Memory B cell (primary cell): ENCODE measurements around the gene SUGCT.

ENCODE experiments used
- ATAC-seq: fragments of 150-1000 bp; cut with Tn5 transposase; 2 replicates; pipeline ENCODE4 v1.10.0; 2021; ENCODE audit warnings: low read depth, mild to moderate bottlenecking, moderate library complexity
- DNase-seq, 2 donors: peaks; one replicate each; pipeline ENCODE4 v3.0.0; 2022; ENCODE audit warnings: low spot score in 2 of 2
- H3K27ac Mint-ChIP-seq: one replicate; pipeline ENCODE4 v1.8.0; 2022; ENCODE audit warnings: mild to moderate bottlenecking, moderate library complexity, mixed read lengths
- H3K27me3 Mint-ChIP-seq: one replicate; pipeline ENCODE4 v1.8.0; 2022; ENCODE audit warnings: mixed read lengths
- H3K36me3 Mint-ChIP-seq: one replicate; pipeline ENCODE4 v1.8.0; 2022; ENCODE audit warnings: mild to moderate bottlenecking, mixed read lengths
- H3K4me1 Mint-ChIP-seq: one replicate; pipeline ENCODE4 v1.8.0; 2022; ENCODE audit warnings: mixed read lengths
- H3K4me3 Mint-ChIP-seq: one replicate; pipeline ENCODE4 v1.8.0; 2022; ENCODE audit warnings: mild to moderate bottlenecking, moderate library complexity, mixed read lengths
- H3K9me3 Mint-ChIP-seq: one replicate; pipeline ENCODE4 v1.8.0; 2022; ENCODE audit warnings: mixed read lengths

SUGCT gene

DNA sequence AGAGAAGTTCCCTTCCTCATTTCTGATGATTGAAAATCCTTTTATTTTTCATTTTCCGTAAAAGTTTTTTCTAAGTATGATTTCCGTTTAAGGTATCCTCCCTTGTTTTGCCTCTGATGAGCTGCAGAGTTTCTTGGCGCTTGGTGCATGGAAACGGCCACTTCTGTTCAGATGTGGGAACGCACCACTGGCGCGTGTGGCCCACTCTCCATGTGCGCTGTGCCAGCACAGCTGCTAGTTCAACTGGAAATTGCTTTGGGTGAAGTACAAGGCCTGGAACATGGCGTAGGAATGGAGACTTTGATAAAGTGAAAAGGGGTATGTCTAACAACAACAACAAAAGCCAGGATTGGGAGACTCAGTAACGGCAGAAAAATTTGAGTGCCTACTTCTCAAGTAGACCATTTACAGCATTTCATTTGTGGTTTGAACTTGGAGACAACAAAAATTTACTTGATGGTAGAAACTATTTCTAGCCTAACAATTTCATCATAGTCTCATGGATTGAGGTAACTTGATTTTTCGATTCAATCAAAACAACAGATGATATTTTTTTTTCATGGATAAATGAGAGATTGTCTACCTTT lies 364.2 kb downstream of the SUGCT start:
- ATAC-seq (no peak), DNase-seq (no peak)
- Mint-ChIP-seq H3K27me3 (no peaks in the 10 kb centered on the region), H3K27ac (no peak overlapping the region), H3K36me3 (no peaks in the 10 kb centered on the region), H3K4me1 (no peaks in the 10 kb centered on the region), H3K9me3 (no peaks in the 10 kb centered on the region), H3K4me3 (no peak overlapping the region)

DNA sequence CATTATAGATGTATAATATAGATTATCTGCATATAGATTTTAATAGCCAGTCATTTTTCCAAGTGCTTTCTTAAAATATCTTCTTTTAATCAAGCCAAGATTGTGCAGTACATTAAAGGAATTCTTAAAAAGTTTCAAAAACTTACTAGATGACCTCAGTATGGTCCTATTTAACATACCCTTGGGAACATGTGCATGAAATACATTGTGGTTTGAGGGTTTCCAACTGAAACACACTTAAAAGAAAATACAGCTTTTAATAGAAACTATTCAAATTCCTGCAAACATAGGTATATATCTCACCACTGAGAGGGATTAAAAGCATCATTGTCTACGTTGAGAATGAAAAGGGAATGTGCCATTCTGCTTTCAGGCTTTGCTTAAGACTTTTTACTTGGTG lies 364.9 kb downstream of the SUGCT start:
- no peaks in the 10 kb centered on the region for H3K9me3 Mint-ChIP-seq
- no peaks in the 10 kb centered on the region for H3K4me1 Mint-ChIP-seq
- ATAC-seq = no peak
- H3K27ac Mint-ChIP-seq = no peak overlapping the region
- DNase-seq = no peak
- H3K27me3 Mint-ChIP-seq = no peaks in the 10 kb centered on the region
- no peaks in the 10 kb centered on the region for H3K36me3 Mint-ChIP-seq
- no peak overlapping the region for H3K4me3 Mint-ChIP-seq

DNA sequence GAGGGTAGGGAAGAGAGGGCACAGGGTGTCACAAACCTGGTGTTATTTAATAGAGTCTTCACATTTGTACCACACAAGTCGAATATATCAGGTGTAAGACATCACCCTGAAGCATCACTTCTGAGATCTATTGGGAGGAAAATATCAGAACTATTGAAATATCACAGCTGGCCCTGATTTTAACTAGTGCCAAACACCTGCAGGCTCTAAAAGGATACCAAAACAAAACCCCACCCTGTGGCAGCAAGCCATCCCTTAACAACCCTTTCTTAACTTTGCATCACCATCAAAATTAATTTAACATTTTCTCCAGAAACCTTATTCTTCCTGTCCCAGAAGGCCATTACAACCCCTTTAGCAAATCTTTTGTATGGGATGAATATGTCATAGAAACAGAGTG lies 365.4 kb downstream of the SUGCT start:
- Mint-ChIP-seq H3K9me3 (no peaks in the 10 kb centered on the region), H3K4me3 (no peak overlapping the region), H3K27ac (no peak overlapping the region), H3K36me3 (no peaks in the 10 kb centered on the region), H3K27me3 (no peaks in the 10 kb centered on the region), H3K4me1 (no peaks in the 10 kb centered on the region)
- no peak for ATAC-seq
- no peak for DNase-seq

DNA sequence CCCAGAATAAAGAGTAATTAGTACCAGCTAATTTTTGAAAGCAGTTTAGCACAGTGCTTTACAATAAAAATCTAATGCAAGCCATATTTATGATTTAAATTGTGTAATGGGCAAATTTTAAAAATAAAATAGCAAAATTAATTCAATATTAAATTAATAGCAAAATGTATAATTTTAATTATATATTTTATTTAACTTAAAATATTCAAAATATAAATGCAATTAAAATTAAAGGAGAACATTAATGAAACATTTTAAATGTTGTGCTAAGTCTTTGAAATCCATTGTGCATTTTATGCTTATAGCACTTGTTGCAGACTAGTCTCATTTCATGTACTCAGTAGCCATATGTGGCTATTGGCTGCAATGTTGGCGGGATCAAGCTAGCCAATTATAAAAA lies 367.6 kb downstream of the SUGCT start:
- Mint-ChIP-seq H3K4me3 (no peak overlapping the region), H3K9me3 (peaks cover 7% of the 10 kb centered on the region), H3K4me1 (no peaks in the 10 kb centered on the region), H3K36me3 (peaks cover 2% of the 10 kb centered on the region), H3K27ac (no peak overlapping the region), H3K27me3 (no peaks in the 10 kb centered on the region)
- no peak for ATAC-seq
- DNase-seq = no peak

DNA sequence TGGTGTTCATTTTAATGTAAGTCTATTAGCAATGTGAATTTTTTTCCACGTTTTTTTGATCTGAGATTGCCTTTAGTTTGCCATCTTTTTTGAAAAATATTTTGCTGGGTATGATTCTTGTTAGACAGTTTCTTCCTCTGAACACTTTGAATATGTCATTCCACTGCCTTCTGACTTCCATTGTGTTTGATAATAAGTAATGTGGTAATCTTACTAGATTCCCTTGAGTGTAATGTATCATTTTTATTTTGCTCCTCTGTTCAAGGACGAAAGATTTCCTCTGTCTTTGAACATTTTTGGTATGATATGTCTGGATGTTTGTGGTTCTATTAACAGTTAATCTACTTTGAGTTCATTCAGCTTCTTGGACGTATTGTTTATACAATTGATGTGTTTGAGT lies 371.4 kb downstream of the SUGCT start:
- Mint-ChIP-seq H3K4me1 (no peaks in the 10 kb centered on the region), H3K9me3 (peaks cover 7% of the 10 kb centered on the region), H3K4me3 (no peak overlapping the region), H3K27me3 (no peaks in the 10 kb centered on the region), H3K27ac (no peak overlapping the region), H3K36me3 (peaks cover 2% of the 10 kb centered on the region)
- DNase-seq (no peak), ATAC-seq (no peak)

- DNase-seq = no peak
- Mint-ChIP-seq H3K27ac (no peak overlapping the region), H3K36me3 (peaks cover 2% of the 10 kb centered on the region), H3K27me3 (no peaks in the 10 kb centered on the region), H3K4me1 (no peaks in the 10 kb centered on the region), H3K4me3 (no peak overlapping the region), H3K9me3 (peaks cover 7% of the 10 kb centered on the region)
- no peak for ATAC-seq
These were observed 372.4 kb downstream of the SUGCT start for GRCh38 chr7:40507166-40507565.

- Mint-ChIP-seq H3K9me3 (peaks cover 7% of the 10 kb centered on the region), H3K4me1 (no peaks in the 10 kb centered on the region), H3K27me3 (no peaks in the 10 kb centered on the region), H3K27ac (no peak overlapping the region), H3K36me3 (peaks cover 2% of the 10 kb centered on the region), H3K4me3 (no peak overlapping the region)
- DNase-seq = no peak
- ATAC-seq = no peak
These were observed 374.6 kb downstream of the SUGCT start for GRCh38 chr7:40509287-40509996.

DNA sequence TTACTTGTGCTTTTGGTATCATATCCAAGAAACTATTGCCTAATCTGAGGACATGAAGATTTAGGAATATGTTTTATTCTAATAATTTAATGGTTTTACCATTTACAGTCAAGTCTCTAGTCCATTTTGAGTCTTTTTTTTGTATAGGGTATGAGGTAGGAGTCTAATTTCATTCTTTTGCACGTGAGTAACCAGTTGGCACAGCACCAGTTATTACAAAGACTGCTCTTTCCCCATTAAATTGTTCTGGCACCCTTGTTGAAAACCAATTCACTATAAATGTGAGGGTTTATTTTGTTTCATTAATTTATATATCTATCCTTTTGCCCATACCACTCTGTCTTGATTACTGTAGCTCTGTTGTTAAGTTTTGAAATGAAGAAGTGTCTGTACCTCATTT lies 381.6 kb downstream of the SUGCT start:
- no peaks in the 10 kb centered on the region for H3K27me3 Mint-ChIP-seq
- H3K4me1 Mint-ChIP-seq = no peaks in the 10 kb centered on the region
- H3K9me3 Mint-ChIP-seq = peaks cover 2% of the 10 kb centered on the region
- no peak overlapping the region for H3K27ac Mint-ChIP-seq
- DNase-seq = no peak
- ATAC-seq = no peak
- no peak overlapping the region for H3K4me3 Mint-ChIP-seq
- H3K36me3 Mint-ChIP-seq = no peaks in the 10 kb centered on the region

DNA sequence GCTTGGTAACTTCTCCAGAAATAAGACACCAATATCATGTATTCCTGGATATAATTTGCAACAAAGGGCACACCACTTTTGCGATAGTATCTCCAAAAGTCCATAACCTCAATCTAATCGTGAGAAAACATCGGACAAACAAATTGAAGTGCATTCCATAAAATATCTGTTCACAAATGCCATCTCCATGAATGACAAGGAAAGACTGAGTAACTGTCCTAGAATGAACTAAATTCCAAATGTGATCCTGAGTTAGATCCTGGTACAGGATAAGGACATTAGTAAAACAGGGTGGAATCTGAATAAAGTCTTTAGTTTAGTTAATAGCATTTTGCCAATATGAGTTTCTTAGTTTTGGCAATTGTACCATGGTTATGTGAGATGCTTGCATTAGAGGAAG lies 384.2 kb downstream of the SUGCT start:
- H3K27ac Mint-ChIP-seq = no peak overlapping the region
- no peak overlapping the region for H3K4me3 Mint-ChIP-seq
- H3K9me3 Mint-ChIP-seq = peaks cover 2% of the 10 kb centered on the region
- H3K27me3 Mint-ChIP-seq = no peaks in the 10 kb centered on the region
- no peaks in the 10 kb centered on the region for H3K36me3 Mint-ChIP-seq
- no peak for DNase-seq
- H3K4me1 Mint-ChIP-seq = no peaks in the 10 kb centered on the region
- no peak for ATAC-seq

- no peaks in the 10 kb centered on the region for H3K27me3 Mint-ChIP-seq
- H3K4me1 Mint-ChIP-seq = no peaks in the 10 kb centered on the region
- H3K4me3 Mint-ChIP-seq = no peak overlapping the region
- no peaks in the 10 kb centered on the region for H3K9me3 Mint-ChIP-seq
- H3K36me3 Mint-ChIP-seq = no peaks in the 10 kb centered on the region
- H3K27ac Mint-ChIP-seq = no peak overlapping the region
- ATAC-seq (no peak), DNase-seq (no peak)
These were observed 386.4 kb downstream of the SUGCT start for GRCh38 chr7:40520986-40521738.

- Mint-ChIP-seq H3K4me1 (no peaks in the 10 kb centered on the region), H3K36me3 (no peaks in the 10 kb centered on the region), H3K4me3 (no peak overlapping the region), H3K27ac (no peak overlapping the region), H3K9me3 (no peaks in the 10 kb centered on the region), H3K27me3 (no peaks in the 10 kb centered on the region)
- ATAC-seq (no peak), DNase-seq (no peak)
These were observed 391.0 kb downstream of the SUGCT start for GRCh38 chr7:40525764-40526163.

DNA sequence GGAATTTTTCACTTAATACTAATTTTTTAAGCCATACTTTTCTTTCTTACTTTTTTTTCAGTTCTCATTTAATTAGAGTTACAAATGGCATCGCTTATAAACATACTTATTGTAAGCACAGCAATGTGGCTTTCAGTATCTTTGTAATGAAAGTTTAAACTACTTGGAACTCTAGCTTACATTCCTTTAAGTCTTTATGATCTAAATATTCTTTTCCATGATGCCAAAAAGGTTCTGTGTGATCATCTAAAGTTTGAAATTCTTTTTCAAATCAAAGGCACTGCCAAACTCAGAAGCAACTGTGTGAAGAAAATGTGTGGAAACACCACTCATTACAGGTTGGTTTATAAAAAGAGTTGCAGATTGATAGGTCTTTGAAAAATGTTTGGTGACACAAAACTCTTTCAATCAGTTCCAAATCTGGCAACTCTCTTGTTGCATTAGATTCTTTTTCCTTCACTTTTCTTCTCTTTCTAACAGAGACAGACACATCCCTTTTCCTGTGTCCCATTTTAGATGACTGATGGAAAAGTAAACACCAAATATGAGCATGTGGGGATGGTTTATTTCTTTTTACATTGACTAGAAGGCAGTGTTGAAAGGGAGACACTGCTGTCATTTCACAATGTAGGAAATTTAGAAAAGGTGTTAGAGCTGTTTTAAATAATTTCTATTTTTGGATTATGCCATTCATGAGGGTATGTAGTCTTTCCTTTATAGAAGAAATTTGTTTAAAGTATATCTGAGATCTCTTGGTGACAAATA lies 392.3 kb downstream of the SUGCT start:
- no peak for ATAC-seq
- Mint-ChIP-seq H3K36me3 (no peaks in the 10 kb centered on the region), H3K27ac (no peak overlapping the region), H3K27me3 (no peaks in the 10 kb centered on the region), H3K9me3 (no peaks in the 10 kb centered on the region), H3K4me1 (no peaks in the 10 kb centered on the region), H3K4me3 (no peak overlapping the region)
- DNase-seq = no peak

DNA sequence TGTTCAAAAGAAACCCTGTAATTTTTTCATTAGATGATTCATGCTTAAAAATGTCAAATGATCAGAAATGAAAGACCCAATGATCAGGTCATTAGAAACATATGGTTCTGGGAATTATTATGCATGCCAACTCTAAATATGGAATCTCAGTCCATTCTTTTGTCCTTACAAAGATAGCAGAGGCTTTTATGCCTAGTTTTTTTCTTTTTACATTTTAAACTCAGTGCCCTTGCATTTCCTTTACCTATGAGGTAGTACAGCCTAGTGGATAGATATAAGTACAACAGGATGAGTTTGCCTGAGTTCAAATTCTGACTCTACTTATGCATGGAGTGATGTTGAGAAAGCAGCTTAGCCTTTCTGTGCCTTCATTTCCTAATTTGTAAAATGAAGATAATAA lies 392.9 kb downstream of the SUGCT start:
- H3K4me1 Mint-ChIP-seq = no peaks in the 10 kb centered on the region
- no peak overlapping the region for H3K27ac Mint-ChIP-seq
- no peak for ATAC-seq
- no peaks in the 10 kb centered on the region for H3K9me3 Mint-ChIP-seq
- no peak overlapping the region for H3K4me3 Mint-ChIP-seq
- DNase-seq = no peak
- H3K36me3 Mint-ChIP-seq = no peaks in the 10 kb centered on the region
- H3K27me3 Mint-ChIP-seq = no peaks in the 10 kb centered on the region

GRCh38 chr7:40530292-40530691 lies 395.5 kb downstream of the SUGCT start:
- Mint-ChIP-seq H3K36me3 (no peaks in the 10 kb centered on the region), H3K4me3 (no peak overlapping the region), H3K27ac (no peak overlapping the region), H3K9me3 (no peaks in the 10 kb centered on the region), H3K4me1 (no peaks in the 10 kb centered on the region), H3K27me3 (no peaks in the 10 kb centered on the region)
- DNase-seq = no peak
- no peak for ATAC-seq
